HG03520 (cell line): ENCODE data around the gene LGALS7.

Experiments used
- ATAC-seq: cut with Tn5 transposase; IDR thresholded peaks from one replicate; pipeline ENCODE4 v1.9.1; 2021; ENCODE audit warnings: mild to moderate bottlenecking, moderate library complexity; ENCODE audit not compliant: unreplicated experiment

Gene LGALS7

GRCh38 chr19:38741670-38742069 is 31.6 kb downstream of the LGALS7 start:
- no peak for ATAC-seq

- ATAC-seq: no peak
Measured at GRCh38 chr19:38740932-38741331, 32.4 kb downstream of the LGALS7 start.

GRCh38 chr19:38740257-38740592 is 33.1 kb downstream of the LGALS7 start:
- ATAC-seq: no peak

- no peak for ATAC-seq
Measured at GRCh38 chr19:38739440-38740256, 33.7 kb downstream of the LGALS7 start.

GRCh38 chr19:38737921-38738737 is 35.2 kb downstream of the LGALS7 start:
- ATAC-seq: no peak

- no peak for ATAC-seq
Measured at GRCh38 chr19:38737281-38737865, 35.9 kb downstream of the LGALS7 start.

- ATAC-seq: no peak
Measured at GRCh38 chr19:38736413-38737280, 36.7 kb downstream of the LGALS7 start.

GRCh38 chr19:38736036-38736412 is 37.3 kb downstream of the LGALS7 start:
- ATAC-seq: no peak

- no peak for ATAC-seq
Measured at GRCh38 chr19:38735257-38735686, 38.0 kb downstream of the LGALS7 start.

- no peak for ATAC-seq
Measured at GRCh38 chr19:38734426-38735256, 38.7 kb downstream of the LGALS7 start.

- ATAC-seq: no peak
Measured at GRCh38 chr19:38734176-38734425, 39.2 kb downstream of the LGALS7 start.

GRCh38 chr19:38733493-38734175 is 39.7 kb downstream of the LGALS7 start:
- ATAC-seq: no peak

- no peak for ATAC-seq
Measured at GRCh38 chr19:38733241-38733492, 40.1 kb downstream of the LGALS7 start.

- no peak for ATAC-seq
Measured at GRCh38 chr19:38731654-38732301, 41.5 kb downstream of the LGALS7 start.

GRCh38 chr19:38730731-38731589 is 42.4 kb downstream of the LGALS7 start:
- no peak for ATAC-seq

GRCh38 chr19:38730470-38730730 is 42.9 kb downstream of the LGALS7 start:
- ATAC-seq: no peak

GRCh38 chr19:38729653-38730469 is 43.5 kb downstream of the LGALS7 start:
- no peak for ATAC-seq
